ENCODE results near the gene ZFP3. TPM values are rescaled to one million over a fixed set of nuclear protein-coding genes. Genes with fewer than 3 reads are reported as not detected.
"Not testable (repeated sequence)": the region's sequence is repeated elsewhere in the genome, so short reads cannot be mapped to it uniquely, and the experiment has no call there.

Gene ZFP3
- total and polyA plus RNA-seq, 2 experiments from 2014 or later = 0.55 to 1.6 TPM

DNA sequence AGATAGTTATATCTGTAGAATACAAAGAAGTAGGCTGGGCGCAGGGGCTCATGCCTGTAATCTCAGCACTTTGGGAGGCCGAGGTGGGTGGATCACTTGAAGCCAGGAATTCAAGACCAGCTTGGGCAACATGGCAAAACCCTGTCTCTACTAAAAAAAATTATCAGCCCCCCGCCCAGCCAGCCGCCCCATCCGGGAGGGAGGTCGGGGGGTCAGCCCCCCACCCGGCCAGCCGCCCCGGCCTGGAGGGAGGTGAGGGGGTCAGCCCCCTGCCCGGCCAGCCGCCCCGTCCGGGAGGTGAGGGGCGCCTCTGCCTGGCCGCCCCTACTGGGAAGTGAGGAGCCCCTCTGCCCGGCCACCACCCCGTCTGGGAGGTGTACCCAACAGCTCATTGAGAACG lies 64.6 kb downstream of the ZFP3 start:
- H3K36me3 ChIP-seq (ENCODE audit: insufficient read depth); H3K27me3 Mint-ChIP-seq (ENCODE audit: insufficient read depth, low read depth, poor library complexity); H3K4me3 ChIP-seq; ATAC-seq; H3K4me1 Mint-ChIP-seq; H3K27ac Mint-ChIP-seq; H3K4me1 ChIP-seq (ENCODE audit: insufficient read depth); H3F3A ChIP-seq (replicated peaks; ENCODE audit: low read depth); H3K9me2 ChIP-seq (ENCODE audit: insufficient read depth); H3K36me3 Mint-ChIP-seq (ENCODE audit: low read depth); H3K79me2 ChIP-seq (replicated peaks; ENCODE audit: insufficient read depth); DNase-seq (ENCODE audit: low spot score); H3K4me3 Mint-ChIP-seq; H2AFZ ChIP-seq; H3K27ac ChIP-seq (ENCODE audit: low read depth); H3K4me2 ChIP-seq; H3K9me3 Mint-ChIP-seq; H3K27me3 ChIP-seq (ENCODE audit: insufficient read depth); H4K20me1 ChIP-seq (replicated peaks; ENCODE audit: insufficient read depth): not testable (repeated sequence)

Small RNA genes lying within 50 kb of the gene (small RNA-seq; reads per million reads assigned to genes)
- gene AC012146.4 (ENCODE audit: low replicate concordance) = not detected

Other genes starting within 250 kb of the ZFP3 start
- gene MINK1, start 245.1 kb upstream of the ZFP3 start, total RNA-seq (2014; rRNA removed; shearing (Covaris generic)) = 42.1 and 54.9 TPM in 2 replicates
- gene MINK1, start 245.1 kb upstream of the ZFP3 start, polyA plus RNA-seq (2016; fragmentation: Nextera tagmentation; extraction: Ambion mirVana) = 17.3 and 19.4 TPM in 2 replicates
- gene C17orf107, start 178.9 kb upstream of the ZFP3 start, total RNA-seq (2014; rRNA removed; shearing (Covaris generic)) = 3.6 and 5.9 TPM in 2 replicates
- 0.78 and 1.9 TPM in 2 replicates for gene C17orf107, start 178.9 kb upstream of the ZFP3 start, polyA plus RNA-seq (2016; fragmentation: Nextera tagmentation; extraction: Ambion mirVana)
- 0.23 and 1.2 TPM in 2 replicates for gene CHRNE, start 175.4 kb upstream of the ZFP3 start, total RNA-seq (2014; rRNA removed; shearing (Covaris generic))
- gene CHRNE, start 175.4 kb upstream of the ZFP3 start, polyA plus RNA-seq (2016; fragmentation: Nextera tagmentation; extraction: Ambion mirVana) = 0.24 and 0.50 TPM in 2 replicates
- gene GP1BA, start 146.2 kb upstream of the ZFP3 start, total RNA-seq (2014; rRNA removed; shearing (Covaris generic)) = not detected in 2 replicates
- gene GP1BA, start 146.2 kb upstream of the ZFP3 start, polyA plus RNA-seq (2016; fragmentation: Nextera tagmentation; extraction: Ambion mirVana) = 0.14 and 0.24 TPM in 2 replicates
- gene SLC25A11, start 138.4 kb upstream of the ZFP3 start, total RNA-seq (2014; rRNA removed; shearing (Covaris generic)) = 70.4 and 73.6 TPM in 2 replicates
- 35.7 and 37.8 TPM in 2 replicates for gene SLC25A11, start 138.4 kb upstream of the ZFP3 start, polyA plus RNA-seq (2016; fragmentation: Nextera tagmentation; extraction: Ambion mirVana)
- gene RNF167, start 138.2 kb upstream of the ZFP3 start, total RNA-seq (2014; rRNA removed; shearing (Covaris generic)) = 84.4 and 87.0 TPM in 2 replicates
- gene RNF167, start 138.2 kb upstream of the ZFP3 start, polyA plus RNA-seq (2016; fragmentation: Nextera tagmentation; extraction: Ambion mirVana) = 60.1 and 61.2 TPM in 2 replicates
- 1,702 and 2,002 TPM in 2 replicates for gene PFN1, start 129.9 kb upstream of the ZFP3 start, total RNA-seq (2014; rRNA removed; shearing (Covaris generic))
- 3,646 and 3,709 TPM in 2 replicates for gene PFN1, start 129.9 kb upstream of the ZFP3 start, polyA plus RNA-seq (2016; fragmentation: Nextera tagmentation; extraction: Ambion mirVana)
- gene ENO3, start 127.3 kb upstream of the ZFP3 start, total RNA-seq (2014; rRNA removed; shearing (Covaris generic)) = 8.9 and 12.1 TPM in 2 replicates
- gene ENO3, start 127.3 kb upstream of the ZFP3 start, polyA plus RNA-seq (2016; fragmentation: Nextera tagmentation; extraction: Ambion mirVana) = 19.6 and 25.5 TPM in 2 replicates
- gene SPAG7, start 110.7 kb upstream of the ZFP3 start, total RNA-seq (2014; rRNA removed; shearing (Covaris generic)) = 77.9 and 85.3 TPM in 2 replicates
- 226 and 242 TPM in 2 replicates for gene SPAG7, start 110.7 kb upstream of the ZFP3 start, polyA plus RNA-seq (2016; fragmentation: Nextera tagmentation; extraction: Ambion mirVana)
- 3.3 and 4.4 TPM in 2 replicates for gene CAMTA2, start 90.8 kb upstream of the ZFP3 start, total RNA-seq (2014; rRNA removed; shearing (Covaris generic))
- 8.7 and 10.1 TPM in 2 replicates for gene CAMTA2, start 90.8 kb upstream of the ZFP3 start, polyA plus RNA-seq (2016; fragmentation: Nextera tagmentation; extraction: Ambion mirVana)
- 2.1 TPM in 1 of 2 replicates, not detected in the other for gene INCA1, start 80.9 kb upstream of the ZFP3 start, total RNA-seq (2014; rRNA removed; shearing (Covaris generic))
- gene INCA1, start 80.9 kb upstream of the ZFP3 start, polyA plus RNA-seq (2016; fragmentation: Nextera tagmentation; extraction: Ambion mirVana) = 1.1 and 1.3 TPM in 2 replicates
- gene KIF1C, start 80.5 kb upstream of the ZFP3 start, total RNA-seq (2014; rRNA removed; shearing (Covaris generic)) = 56.4 and 61.4 TPM in 2 replicates
- gene KIF1C, start 80.5 kb upstream of the ZFP3 start, polyA plus RNA-seq (2016; fragmentation: Nextera tagmentation; extraction: Ambion mirVana) = 13.5 and 16.8 TPM in 2 replicates
- 0.63 and 1.3 TPM in 2 replicates for gene SLC52A1, start 43.0 kb upstream of the ZFP3 start, total RNA-seq (2014; rRNA removed; shearing (Covaris generic))
- 0.21 and 0.50 TPM in 2 replicates for gene SLC52A1, start 43.0 kb upstream of the ZFP3 start, polyA plus RNA-seq (2016; fragmentation: Nextera tagmentation; extraction: Ambion mirVana)
- gene ZNF232, start 33.4 kb downstream of the ZFP3 start, total RNA-seq (2014; rRNA removed; shearing (Covaris generic)) = 24.1 and 24.8 TPM in 2 replicates
- gene ZNF232, start 33.4 kb downstream of the ZFP3 start, polyA plus RNA-seq (2016; fragmentation: Nextera tagmentation; extraction: Ambion mirVana) = 21.5 and 24.9 TPM in 2 replicates
- gene USP6, start 37.6 kb downstream of the ZFP3 start, total RNA-seq (2014; rRNA removed; shearing (Covaris generic)) = 0.94 and 1.1 TPM in 2 replicates
- gene USP6, start 37.6 kb downstream of the ZFP3 start, polyA plus RNA-seq (2016; fragmentation: Nextera tagmentation; extraction: Ambion mirVana) = 1.3 and 1.7 TPM in 2 replicates
- 15.6 and 16.2 TPM in 2 replicates for gene ZNF594, start 113.4 kb downstream of the ZFP3 start, total RNA-seq (2014; rRNA removed; shearing (Covaris generic))
- 5.3 and 7.0 TPM in 2 replicates for gene ZNF594, start 113.4 kb downstream of the ZFP3 start, polyA plus RNA-seq (2016; fragmentation: Nextera tagmentation; extraction: Ambion mirVana)
- not detected in 2 replicates for gene SCIMP, start 156.4 kb downstream of the ZFP3 start, total RNA-seq (2014; rRNA removed; shearing (Covaris generic))
- gene SCIMP, start 156.4 kb downstream of the ZFP3 start, polyA plus RNA-seq (2016; fragmentation: Nextera tagmentation; extraction: Ambion mirVana) = 0.24 and 0.36 TPM in 2 replicates
- 31.3 and 37.0 TPM in 2 replicates for gene RABEP1, start 203.8 kb downstream of the ZFP3 start, total RNA-seq (2014; rRNA removed; shearing (Covaris generic))
- 70.3 and 88.1 TPM in 2 replicates for gene RABEP1, start 203.8 kb downstream of the ZFP3 start, polyA plus RNA-seq (2016; fragmentation: Nextera tagmentation; extraction: Ambion mirVana)

Measured in GM23338 (cell line).